ENCODE results near the gene WNT5B.

- TF ChIP-seq CTCF (IDR thresholded peaks at IDR 0.05) (no peak), POLR2A (IDR thresholded peaks at IDR 0.05) (no peak)
These were observed 34.6 kb downstream of the WNT5B start for GRCh38 chr12:1663440-1664132.

All from heart left ventricle (tissue), 13 donors.